Fibroblast of lung (primary cell): ENCODE results near the gene PPAT.

Experiments
- EZH2 ChIP-seq: IDR thresholded peaks from 2 replicates; pipeline ENCODE4 v1.5.1; 2012; ENCODE audit warnings: low read length, control low read depth, mild to moderate bottlenecking; ENCODE audit errors: missing control alignments
- TF ChIP-seq, protein P1 (sequence below), 2 donors: IDR thresholded peaks in 1 of 2; conservative IDR thresholded peaks in 1 of 2; 1 replicate in 1 of 2; 2 replicates in 1 of 2; pipeline ENCODE4 v1.5.1; 2011 to 2012; ENCODE audit warnings: low read length in 2 of 2, control low read depth in 1 of 2, inconsistent platforms in 1 of 2, low read depth in 1 of 2, mild to moderate bottlenecking in 1 of 2

- TF ChIP-seq, protein P1, sequence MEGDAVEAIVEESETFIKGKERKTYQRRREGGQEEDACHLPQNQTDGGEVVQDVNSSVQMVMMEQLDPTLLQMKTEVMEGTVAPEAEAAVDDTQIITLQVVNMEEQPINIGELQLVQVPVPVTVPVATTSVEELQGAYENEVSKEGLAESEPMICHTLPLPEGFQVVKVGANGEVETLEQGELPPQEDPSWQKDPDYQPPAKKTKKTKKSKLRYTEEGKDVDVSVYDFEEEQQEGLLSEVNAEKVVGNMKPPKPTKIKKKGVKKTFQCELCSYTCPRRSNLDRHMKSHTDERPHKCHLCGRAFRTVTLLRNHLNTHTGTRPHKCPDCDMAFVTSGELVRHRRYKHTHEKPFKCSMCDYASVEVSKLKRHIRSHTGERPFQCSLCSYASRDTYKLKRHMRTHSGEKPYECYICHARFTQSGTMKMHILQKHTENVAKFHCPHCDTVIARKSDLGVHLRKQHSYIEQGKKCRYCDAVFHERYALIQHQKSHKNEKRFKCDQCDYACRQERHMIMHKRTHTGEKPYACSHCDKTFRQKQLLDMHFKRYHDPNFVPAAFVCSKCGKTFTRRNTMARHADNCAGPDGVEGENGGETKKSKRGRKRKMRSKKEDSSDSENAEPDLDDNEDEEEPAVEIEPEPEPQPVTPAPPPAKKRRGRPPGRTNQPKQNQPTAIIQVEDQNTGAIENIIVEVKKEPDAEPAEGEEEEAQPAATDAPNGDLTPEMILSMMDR (conservative IDR thresholded peaks at IDR 0.05 in 1 of 2, IDR thresholded peaks at IDR 0.05 in 1 of 2; ENCODE audit: low read depth in 1 of 2, low read length in 2 of 2): no peak
- no peak for TF ChIP-seq EZH2
Measured at GRCh38 chr4:56464581-56464980, 29.2 kb upstream of the PPAT start.
